GM18526 (cell line): ENCODE results near the gene NOXA1.

Source experiments
- POLR2A ChIP-seq: IDR thresholded peaks from 3 replicates; pipeline ENCODE4 v1.6.1; 2011; ENCODE audit not compliant: insufficient read length; ENCODE audit errors: extremely low read depth

Gene NOXA1

GRCh38 chr9:137459601-137460362, 36.6 kb downstream of the NOXA1 start:
- TF ChIP-seq POLR2A = no peak

- TF ChIP-seq POLR2A = no peak
These were observed 37.4 kb downstream of the NOXA1 start for GRCh38 chr9:137460363-137461315.

GRCh38 chr9:137461316-137461662, 38.1 kb downstream of the NOXA1 start:
- no peak for TF ChIP-seq POLR2A

GRCh38 chr9:137461663-137462395, 38.6 kb downstream of the NOXA1 start:
- peak; percentile 58 for TF ChIP-seq POLR2A

GRCh38 chr9:137462396-137462985, 39.3 kb downstream of the NOXA1 start:
- TF ChIP-seq POLR2A = no peak

- no peak for TF ChIP-seq POLR2A
These were observed 40.1 kb downstream of the NOXA1 start for GRCh38 chr9:137462986-137463930.

- no peak for TF ChIP-seq POLR2A
These were observed 40.7 kb downstream of the NOXA1 start for GRCh38 chr9:137463931-137464290.

GRCh38 chr9:137464291-137464999, 41.3 kb downstream of the NOXA1 start:
- no peak for TF ChIP-seq POLR2A

GRCh38 chr9:137465000-137465719, 42.0 kb downstream of the NOXA1 start:
- TF ChIP-seq POLR2A = no peak

- no peak for TF ChIP-seq POLR2A
These were observed 42.7 kb downstream of the NOXA1 start for GRCh38 chr9:137465720-137466388.

- TF ChIP-seq POLR2A = no peak
These were observed 44.0 kb downstream of the NOXA1 start for GRCh38 chr9:137467161-137467581.

GRCh38 chr9:137467896-137468295, 44.7 kb downstream of the NOXA1 start:
- no peak for TF ChIP-seq POLR2A

GRCh38 chr9:137470785-137471184, 47.6 kb downstream of the NOXA1 start:
- TF ChIP-seq POLR2A = no peak

GRCh38 chr9:137474271-137474670, 51.1 kb downstream of the NOXA1 start:
- TF ChIP-seq POLR2A = no peak
